Upper lobe of left lung (tissue), 4 donors: Measurements from ENCODE around the gene RTN4.

Source experiments
- POLR2A ChIP-seq, 4 donors: fragments of 450-650 bp; IDR thresholded peaks; one replicate each; pipeline ENCODE4 v1.5.1; 2016 to 2017; ENCODE audit warnings: antibody characterized with exemption in 4 of 4, mild to moderate bottlenecking in 2 of 4
- TF ChIP-seq, protein P1 (sequence below), 6 experiments: fragments of 450-650 bp in 4 of 6; fragments of 200-600 bp in 2 of 6; sonication (generic) in 2 of 6; IDR thresholded peaks; one replicate each; pipeline ENCODE4 v1.5.1; 2016 to 2019; ENCODE audit warnings: antibody characterized with exemption in 6 of 6

DNA sequence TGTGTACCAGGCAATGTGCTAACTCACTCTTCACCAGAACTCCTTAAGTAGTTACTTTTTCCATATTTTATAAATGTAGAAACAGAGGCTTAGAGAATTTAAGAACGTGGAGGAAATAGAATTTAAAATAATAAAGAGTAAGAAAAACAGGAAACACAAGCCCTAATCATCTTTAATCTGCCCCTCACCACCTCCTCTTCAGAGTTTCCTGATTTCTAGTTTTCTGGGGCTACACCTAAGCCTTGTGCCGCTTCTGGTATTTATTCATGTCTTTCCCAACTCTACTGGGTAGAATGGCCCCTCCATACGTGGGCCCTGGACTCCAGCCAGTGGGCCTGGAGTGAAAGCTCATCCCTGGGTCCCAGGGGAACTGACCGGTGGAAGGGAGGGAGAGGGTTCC lies 85.4 kb downstream of the RTN4 start:
- TF ChIP-seq POLR2A (IDR thresholded peaks at IDR 0.05): no peak
- TF ChIP-seq, protein P1, sequence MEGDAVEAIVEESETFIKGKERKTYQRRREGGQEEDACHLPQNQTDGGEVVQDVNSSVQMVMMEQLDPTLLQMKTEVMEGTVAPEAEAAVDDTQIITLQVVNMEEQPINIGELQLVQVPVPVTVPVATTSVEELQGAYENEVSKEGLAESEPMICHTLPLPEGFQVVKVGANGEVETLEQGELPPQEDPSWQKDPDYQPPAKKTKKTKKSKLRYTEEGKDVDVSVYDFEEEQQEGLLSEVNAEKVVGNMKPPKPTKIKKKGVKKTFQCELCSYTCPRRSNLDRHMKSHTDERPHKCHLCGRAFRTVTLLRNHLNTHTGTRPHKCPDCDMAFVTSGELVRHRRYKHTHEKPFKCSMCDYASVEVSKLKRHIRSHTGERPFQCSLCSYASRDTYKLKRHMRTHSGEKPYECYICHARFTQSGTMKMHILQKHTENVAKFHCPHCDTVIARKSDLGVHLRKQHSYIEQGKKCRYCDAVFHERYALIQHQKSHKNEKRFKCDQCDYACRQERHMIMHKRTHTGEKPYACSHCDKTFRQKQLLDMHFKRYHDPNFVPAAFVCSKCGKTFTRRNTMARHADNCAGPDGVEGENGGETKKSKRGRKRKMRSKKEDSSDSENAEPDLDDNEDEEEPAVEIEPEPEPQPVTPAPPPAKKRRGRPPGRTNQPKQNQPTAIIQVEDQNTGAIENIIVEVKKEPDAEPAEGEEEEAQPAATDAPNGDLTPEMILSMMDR (IDR thresholded peaks at IDR 0.05): no peak
